ENCODE data around the gene IRF2BP1.

- TF ChIP-seq CTCF (IDR thresholded peaks at IDR 0.05 in 4 of 5, conservative IDR thresholded peaks at IDR 0.05 in 1 of 5): no peak
- TF ChIP-seq POLR2A (IDR thresholded peaks at IDR 0.05): no peak
Observed at GRCh38 chr19:45890877-45891276, 4.9 kb upstream of the IRF2BP1 start.
